Measurements from ENCODE around the gene WDR3.

WDR3 gene

GRCh38 chr1:118008011-118008410 is 78.5 kb downstream of the WDR3 start:
- no peak for DNase-seq (ENCODE audit: insufficient read length)
- TF ChIP-seq TAF1 (IDR thresholded peaks at IDR 0.05; ENCODE audit: borderline replicate concordance, low read depth, low read length) (no peak), POLR2AphosphoS5 (IDR thresholded peaks at IDR 0.05; ENCODE audit: low read depth, low read length) (no peak)
- no peak for FAIRE-seq

DNA sequence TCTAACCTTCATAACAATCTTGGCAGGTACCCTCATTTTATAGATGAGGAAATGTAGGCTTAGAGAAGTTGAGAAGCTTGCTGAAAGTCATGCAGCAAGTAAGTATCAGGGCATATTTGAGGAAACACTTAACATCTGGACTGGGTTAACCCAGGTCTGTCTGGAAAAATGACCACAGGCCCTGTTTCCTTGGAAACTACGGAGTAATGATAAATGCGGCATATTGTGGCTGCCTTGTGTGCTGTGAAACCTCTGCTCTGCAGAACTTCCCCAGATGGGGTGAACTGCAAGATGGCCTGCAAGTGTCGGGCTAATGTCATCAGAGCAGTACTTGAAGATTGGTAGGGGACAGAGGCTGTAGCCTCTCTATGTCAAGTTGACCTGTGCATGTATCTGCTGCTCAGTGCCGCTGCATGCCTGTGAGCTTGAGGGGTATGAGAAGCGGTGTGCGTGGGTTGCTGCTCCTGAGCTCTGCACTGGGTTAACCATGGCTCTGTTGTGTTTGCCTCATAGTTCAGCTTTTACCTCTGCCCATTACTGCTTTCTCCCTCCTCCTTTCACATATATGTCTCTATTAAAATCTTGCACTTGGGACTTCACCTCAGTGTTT is 83.1 kb downstream of the WDR3 start:
- no peak for TF ChIP-seq POLR2A (IDR thresholded peaks at IDR 0.05; ENCODE audit: low read depth, low read length)
- no peak for TF ChIP-seq TAF1 (IDR thresholded peaks at IDR 0.05; ENCODE audit: borderline replicate concordance, low read depth, low read length)
- no peak for DNase-seq (ENCODE audit: insufficient read length)
- FAIRE-seq = no peak

DNA sequence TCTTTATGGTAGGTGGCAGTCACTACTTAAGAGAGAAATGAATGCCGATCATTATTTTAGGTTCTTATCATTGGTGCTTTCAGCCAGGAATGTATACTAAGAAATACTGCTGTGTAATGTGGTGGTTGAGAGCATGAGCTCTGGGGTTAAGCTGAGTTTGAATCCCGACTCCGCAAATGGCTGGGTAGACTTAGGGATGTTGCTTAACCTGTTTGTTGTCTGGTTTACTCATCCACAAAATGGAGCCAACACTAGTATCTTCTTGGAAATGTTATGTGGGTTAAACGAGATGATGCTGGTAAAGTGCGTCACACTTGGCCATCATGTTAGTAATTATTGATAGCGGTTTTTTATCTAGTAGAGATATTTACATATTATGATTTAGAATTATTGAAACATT is 83.8 kb downstream of the WDR3 start:
- TF ChIP-seq POLR2A (IDR thresholded peaks at IDR 0.05; ENCODE audit: low read depth, low read length) (no peak), TAF1 (IDR thresholded peaks at IDR 0.05; ENCODE audit: borderline replicate concordance, low read depth, low read length) (no peak), POLR2AphosphoS5 (IDR thresholded peaks at IDR 0.05; ENCODE audit: low read depth, low read length) (no peak)
- DNase-seq (ENCODE audit: insufficient read length) (no peak), FAIRE-seq (no peak)

DNA sequence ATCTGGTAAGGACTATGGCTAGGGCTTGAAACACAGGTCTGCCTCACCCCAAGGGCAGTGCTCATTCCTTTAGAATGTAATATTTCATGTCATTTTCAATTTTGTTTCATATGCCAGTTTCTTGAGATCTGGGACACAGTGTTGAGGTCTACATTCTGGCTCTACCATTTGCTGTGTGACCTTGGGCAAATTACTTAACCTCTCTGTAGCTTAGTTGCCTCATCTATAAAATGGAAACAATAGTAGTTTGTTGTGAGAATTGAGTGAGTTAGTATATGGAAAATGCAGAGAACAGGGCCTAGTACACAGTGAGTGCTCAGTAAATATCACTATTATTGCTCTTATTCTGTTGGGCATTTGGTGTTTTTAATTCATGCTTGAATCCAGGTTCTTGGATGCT is 84.4 kb downstream of the WDR3 start:
- TF ChIP-seq POLR2A (IDR thresholded peaks at IDR 0.05; ENCODE audit: low read depth, low read length) (no peak), POLR2AphosphoS5 (IDR thresholded peaks at IDR 0.05; ENCODE audit: low read depth, low read length) (no peak), TAF1 (IDR thresholded peaks at IDR 0.05; ENCODE audit: borderline replicate concordance, low read depth, low read length) (no peak)
- FAIRE-seq (no peak), DNase-seq (ENCODE audit: insufficient read length) (no peak)
